HG02678 (cell line): ENCODE measurements around the gene CRISPLD2.
"Not testable (repeated sequence)": the region's sequence is repeated elsewhere in the genome, so short reads cannot be mapped to it uniquely, and the experiment has no call there.

Source experiments
- ATAC-seq: cut with Tn5 transposase; IDR thresholded peaks from one replicate; pipeline ENCODE4 v1.9.1; 2021; ENCODE audit warnings: mild to moderate bottlenecking, moderate library complexity; ENCODE audit not compliant: unreplicated experiment

The CRISPLD2 gene

DNA sequence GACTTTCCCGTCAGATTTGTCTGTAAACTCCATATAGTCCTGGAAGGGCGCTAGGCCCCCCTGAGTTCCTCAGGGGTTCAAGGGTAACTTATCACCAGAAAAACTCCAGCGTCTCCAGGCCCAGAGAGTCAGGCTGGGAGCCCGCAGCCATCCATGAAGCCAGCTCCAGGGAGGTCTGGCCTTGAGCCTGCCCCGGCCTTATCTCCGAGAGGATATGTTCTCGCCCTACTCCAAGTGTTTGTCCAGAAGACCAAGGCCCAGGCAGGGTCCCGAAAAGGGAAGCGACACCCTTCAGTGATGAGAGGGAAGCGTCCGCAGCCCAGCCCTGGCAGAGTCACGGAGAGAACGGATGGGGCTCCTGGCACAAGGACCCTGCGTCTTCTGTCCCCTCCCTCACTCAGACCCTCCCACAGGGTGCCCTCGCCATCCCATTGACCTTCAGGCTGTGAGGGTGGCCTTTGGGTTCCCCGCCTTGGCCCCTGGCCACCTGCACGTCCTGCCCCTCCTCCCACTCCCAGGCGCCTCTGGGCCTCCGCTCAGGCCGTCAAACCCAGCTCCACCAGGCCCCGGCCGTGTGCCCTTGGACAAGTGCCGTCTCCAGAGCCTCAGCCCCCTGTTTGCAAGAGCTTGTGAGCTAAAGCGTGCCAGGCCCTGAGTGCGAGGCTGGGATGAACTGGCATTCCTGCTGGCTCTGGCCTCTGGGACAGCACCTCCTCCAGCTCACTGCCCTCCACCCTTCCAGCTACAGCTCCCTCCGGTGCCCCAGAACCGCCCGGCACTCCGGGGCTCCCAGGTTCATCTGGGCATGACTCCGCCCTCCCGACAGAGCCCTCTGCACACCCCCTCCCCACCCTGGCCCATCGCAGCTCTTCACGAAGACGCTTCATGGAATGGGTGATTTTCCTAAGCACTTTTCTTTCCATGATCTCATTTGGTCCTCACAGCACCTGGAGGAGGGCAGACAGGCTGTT lies 108.1 kb downstream of the CRISPLD2 start:
- ATAC-seq: no peak

DNA sequence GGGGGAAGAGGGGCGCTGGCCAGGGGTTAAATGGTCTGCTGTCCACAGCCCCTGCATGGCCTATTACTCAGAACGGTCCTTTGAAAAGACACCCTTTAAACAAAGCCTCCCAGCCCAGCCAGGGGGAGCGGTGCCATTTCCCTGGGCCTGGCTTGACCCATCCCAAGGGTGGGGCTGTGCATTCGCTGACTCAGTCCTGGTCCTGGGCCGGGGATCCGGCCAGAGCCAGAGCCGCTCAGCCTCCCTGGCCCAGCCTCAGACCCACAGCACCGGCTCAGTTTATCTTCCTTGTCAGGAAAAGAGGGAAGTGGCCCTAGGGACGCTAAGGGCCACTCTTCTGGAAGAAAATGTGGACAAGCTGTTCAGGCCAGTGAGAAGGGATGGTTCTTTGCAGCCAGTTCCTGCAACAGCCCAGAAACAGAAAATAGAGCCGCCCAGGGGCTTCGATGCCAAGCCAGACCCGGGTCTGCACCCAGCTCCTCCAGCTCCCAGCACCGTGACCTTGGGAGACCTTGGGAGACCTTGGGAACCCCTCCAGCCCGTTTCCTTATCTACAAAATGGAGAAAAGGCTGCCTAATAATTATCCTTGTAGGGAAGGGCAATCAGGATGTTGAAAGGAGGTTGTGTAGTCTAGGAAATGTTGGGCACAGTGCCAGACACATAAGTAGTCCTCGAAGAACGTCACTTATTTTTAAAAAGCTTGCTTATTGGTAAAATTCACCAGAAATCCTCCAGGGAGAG lies 109.1 kb downstream of the CRISPLD2 start:
- no peak for ATAC-seq

DNA sequence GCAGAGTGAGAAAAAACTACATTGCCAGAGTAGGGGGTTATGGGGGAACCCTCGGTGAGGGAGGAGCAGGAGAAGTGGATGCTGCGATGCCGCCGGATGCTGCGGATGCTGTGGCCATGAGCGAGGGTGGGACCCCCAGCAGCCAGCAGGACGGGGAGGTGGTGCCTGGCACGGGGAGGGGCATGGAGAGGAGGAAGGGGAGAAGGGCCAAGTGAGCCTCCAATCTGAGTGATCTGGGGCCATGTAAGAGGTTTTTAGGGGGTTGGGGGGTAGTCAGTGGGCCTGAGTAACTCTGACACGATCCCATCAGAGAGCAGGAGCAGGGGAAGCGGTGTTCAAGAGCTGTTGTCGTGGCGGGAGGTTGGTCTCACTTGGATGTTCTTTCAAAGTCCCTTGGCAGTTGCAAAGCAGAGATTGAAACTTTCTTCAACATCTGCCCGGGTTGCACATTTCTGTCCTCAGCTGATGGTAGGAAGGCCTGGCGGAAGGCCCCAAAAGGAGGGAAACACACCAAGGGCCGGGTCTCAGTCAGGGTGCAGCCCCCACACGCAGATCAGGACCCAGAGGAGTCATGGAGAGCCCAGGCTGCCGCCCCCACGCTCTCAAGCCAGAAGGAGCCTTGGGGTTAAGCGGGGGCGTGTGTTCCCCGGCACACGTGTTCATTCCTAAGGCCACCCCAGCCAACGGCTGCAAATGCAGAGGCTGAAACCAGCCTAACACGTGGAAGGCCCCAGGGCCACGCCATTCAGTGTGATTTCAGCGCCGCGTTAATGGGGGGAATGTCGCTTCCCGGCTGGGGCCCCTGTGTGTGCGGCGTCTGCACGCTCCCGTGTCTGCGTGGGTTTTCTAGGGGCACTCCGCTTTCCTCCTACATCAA lies 109.9 kb downstream of the CRISPLD2 start:
- no peak for ATAC-seq

DNA sequence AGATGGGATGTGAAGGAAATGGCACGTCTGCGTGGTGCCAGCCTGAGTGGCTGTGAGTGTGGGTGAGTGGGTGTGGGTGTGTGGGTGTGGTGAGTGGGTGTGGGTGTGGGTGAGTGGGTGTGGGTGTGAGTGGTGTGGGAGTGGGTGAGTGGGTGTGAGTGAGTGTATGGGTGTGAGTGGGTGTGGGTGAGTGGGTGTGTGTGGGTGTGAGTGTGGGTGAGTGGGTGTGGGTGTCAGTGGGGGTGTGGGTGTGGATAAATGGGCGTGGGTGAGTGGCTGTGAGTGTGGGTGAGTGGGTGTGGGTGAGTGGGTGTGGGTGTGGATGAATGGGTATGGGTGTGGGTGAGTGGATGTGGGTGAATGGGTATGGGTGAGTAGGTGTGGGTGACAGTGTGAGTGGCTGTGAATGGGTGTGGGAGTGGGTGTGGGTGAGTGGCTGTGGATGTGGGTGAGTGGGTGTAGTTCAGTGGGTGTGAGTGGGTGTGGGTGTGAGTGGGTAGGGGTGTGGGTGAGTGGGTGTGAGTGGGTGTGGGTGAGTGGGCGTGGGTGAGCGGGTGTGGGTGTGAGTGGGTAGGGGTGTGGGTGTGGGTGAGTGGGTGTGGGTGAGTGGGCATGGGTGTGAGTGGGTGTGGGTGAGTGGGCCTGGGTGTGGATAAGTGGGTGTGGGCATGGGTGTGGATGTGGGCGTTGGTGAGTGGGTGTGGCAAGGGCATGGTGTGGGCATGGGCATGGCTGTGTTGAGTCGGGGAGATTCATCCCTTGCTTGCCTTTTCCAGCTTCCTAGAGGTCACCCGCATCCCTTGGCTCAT lies 110.7 kb downstream of the CRISPLD2 start:
- no peak for ATAC-seq

DNA sequence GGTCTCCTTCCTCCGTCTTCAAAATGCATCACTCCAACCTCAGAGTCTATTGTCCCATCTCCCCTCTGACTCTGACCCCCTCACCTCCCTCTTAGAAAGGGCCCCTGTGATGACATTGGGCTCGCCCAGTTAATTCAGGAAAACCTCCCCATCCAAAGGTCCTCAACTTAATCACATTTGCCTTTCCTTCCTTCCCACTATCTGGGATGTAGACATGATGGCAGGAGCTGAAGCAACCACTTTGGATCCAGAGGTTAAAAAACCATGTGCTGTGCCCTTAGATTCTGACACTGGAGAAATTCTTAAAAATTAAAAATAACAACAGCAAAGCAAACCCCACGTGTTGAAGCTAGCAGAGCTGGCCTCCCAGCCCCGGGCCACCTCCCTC lies 111.3 kb downstream of the CRISPLD2 start:
- no peak for ATAC-seq

DNA sequence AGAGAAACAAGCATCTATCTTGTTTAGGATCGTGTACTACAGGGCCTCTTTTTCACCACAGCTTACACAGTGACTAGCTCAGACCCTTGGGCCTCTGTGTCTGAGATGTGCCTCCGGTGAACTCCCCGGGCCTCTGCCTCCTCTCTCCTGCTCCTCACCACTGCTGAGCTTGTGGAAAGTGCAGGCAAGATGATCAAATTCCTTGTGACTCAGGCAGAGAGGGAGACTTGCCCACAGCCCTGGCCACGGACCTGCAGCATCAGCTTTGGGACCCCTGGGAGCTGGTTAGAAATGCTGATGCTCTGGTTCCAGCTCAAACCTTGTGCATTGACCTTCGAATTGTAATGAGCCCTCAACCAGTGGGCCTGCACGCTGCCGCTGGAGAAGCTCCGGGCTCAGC lies 111.7 kb downstream of the CRISPLD2 start:
- no peak for ATAC-seq

DNA sequence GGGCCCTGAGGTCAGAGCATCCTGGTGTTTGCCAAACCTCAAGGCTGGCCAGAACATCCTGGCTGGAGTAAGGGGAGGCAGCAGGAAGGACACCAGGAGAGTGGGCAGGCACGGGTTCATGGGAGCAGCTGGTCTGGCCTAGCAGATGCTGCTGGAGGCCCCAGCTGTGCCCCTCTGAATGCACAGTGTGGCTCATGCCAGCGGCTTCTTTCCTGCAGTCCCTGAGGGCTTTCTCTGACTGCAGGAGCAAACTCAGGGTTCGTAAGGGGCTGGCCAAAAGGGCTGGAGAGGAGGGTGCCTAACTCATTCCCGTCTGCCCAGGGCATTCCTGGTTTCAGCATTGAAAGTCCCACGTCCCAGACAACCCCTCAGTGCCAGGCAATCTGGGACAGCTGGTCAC lies 112.9 kb downstream of the CRISPLD2 start:
- no peak for ATAC-seq

DNA sequence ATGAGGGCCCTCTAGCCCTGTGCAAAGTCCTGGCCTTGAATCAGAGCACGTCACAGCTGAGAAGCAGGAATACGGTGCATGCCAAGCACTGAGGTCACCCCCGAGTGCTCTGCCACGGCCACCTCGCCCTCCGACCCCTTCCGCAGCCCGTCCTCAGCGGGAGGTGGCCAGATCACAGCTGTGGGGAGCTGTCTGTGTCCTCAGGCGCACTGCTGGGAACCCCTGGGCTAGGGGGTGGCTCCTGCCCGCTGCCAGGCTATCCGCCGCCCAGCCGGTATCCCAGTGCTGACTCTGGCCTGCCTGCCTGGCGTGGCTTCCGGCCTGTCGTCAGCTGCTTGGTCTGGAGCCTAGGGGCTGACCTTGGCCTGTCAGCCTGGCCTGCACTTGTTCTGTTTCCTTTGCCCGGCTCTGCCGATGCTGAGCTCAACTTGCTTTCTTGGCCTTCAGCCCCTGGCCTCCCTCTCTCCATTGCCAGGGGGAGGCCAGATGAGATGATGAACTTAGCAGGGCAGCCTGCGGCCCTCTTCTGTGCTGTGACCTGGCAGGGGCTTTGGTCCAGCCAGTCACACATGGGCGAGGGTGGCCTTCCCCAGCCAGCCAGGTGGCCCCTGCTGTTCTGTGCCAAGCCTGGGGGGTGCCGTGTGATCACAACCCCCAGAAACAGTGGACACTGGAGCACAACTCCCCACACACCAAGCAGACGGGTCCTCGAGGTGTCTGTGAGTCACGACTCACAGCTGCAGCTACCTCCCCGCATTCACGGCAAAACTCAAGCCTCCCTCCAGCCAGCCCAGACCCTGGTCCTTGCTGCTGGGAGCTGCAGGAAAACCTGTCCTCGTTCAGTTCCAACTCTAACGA lies 114.2 kb downstream of the CRISPLD2 start:
- ATAC-seq: no peak

DNA sequence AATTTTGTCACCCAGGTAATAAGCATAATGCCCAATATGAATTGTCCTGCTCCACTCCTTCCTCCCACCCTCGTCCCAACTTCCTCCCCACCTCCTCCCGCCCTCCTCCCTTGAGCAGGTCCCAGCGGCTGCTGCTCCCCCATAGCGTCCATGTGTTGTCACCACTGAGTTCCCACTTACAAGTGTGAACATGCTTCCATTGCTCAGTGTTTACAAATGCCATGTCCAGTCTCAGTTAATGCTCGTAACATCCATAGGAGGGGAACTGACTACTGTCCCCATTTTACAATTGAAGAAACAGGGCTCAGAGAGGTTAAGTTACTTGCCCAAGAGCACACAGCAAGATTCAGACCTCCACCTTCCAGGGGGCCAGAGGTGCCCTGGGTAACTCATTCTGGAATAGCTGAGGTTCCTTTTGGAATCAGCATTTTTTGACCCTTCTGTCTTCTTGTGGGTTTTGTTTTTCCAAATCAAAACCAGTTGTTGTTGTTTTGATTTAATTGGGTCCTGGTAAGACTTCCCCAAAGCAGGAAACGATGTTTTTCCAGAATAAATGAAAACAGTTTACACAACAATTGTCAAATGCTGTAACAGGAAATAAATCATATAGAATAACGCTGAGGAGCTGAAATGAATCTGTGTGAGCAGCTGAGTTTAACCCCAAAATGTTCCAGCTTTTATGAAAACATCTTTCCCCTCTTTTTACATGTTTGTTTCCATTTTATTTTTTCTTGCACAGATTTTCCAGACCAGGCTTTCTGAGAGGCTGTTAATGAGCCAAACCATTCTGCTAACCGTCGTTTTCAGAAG lies 117.6 kb downstream of the CRISPLD2 start:
- no peak for ATAC-seq

DNA sequence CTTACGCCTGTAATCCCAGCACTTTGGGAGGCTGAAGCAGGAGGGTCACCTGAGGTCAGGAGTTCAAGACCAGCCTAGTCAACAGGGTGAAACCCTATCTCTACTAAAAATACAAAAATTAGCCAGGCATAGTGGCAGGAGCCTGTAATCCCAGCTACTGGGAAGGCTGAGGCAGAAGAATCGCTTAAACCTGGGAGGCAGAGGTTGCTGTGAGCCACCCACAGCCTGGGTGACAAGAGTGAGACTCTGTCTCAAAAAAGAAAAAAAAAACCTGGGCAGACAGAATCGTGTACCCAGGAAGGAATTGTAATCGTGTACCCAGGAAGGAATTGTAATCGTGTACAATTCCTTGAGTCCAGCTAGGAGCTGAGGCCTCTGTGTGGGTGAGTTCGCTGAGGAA lies 118.8 kb downstream of the CRISPLD2 start:
- not testable (repeated sequence) for ATAC-seq

DNA sequence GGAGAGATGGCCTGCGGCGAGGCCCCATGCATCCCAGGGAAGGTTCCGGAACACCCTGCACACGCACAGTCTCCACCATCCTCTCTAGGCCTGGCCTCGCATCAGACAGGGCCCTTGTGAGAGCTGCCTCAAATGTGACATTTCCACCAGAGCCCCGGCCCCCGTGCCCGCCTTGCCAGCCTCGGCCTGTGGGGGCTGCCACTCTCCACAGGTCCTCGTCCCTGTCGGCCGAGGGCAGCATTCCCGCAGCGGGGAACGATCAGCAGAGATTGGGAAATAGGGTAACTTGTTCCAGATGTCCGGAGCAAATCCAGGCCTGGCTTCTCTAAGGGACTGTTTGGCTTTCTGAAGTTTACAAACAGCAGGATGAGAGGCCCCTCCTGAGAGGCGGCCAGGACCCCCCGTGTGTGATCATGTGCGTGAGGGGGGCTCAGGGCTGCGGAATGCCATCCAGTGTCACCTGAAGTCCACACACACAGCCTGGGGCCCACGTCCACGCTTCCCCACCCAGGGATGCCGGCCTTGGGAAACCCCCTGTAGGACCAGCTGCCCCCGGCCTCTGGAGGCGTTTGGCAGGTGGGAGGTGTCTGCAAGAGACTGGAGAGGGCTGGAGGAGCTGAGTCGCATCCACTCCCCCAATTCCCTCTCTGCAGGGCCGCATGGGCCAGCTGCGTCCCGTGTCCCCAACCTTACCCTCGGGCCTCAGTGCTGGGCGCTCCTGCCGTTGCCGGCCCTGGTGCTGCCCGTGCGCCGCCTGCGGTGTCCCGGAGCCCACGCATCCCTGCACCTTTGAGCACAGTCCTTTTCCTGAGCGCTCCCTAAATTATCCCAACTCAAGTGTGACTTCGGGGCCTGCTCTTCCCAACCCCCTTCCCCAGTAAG lies 121.1 kb downstream of the CRISPLD2 start:
- ATAC-seq: no peak

DNA sequence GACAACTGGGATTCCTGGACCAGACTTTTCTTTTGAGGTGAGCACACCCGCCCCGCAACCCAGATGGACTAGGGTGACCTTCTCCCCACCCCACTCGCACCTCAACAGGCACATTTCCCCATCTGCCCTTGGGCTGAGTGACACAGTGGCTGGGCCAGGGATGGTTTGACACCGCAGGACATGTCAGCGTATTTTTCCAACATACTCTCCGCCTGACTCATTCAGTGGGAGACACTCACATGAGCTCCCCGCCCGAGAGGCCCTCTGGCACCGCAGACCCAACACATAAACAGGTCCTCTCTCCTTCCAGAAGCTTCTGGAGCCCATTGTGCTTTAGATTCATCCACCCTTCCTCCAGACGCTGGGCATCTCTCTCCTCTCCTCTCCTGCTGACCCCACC lies 122.1 kb downstream of the CRISPLD2 start:
- ATAC-seq: no peak

DNA sequence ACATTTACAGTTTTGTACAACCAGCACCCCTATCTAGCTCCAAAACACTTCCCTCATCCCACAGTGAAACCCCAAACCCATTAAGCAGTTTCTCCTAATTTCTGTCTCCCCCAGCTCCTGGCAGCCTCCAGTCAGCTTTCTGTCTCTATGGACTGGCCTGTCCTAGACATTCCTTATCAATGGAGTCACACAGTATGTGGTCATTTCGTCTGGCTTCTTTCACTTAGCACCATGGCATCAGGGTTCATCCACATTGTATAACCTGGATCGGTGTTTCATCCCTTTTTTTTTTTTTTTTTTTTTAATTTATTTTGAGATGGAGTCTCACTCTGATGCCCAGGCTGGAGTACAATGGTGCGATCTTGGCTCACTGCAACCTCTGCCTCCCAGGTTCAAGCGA lies 123.0 kb downstream of the CRISPLD2 start:
- no peak for ATAC-seq

DNA sequence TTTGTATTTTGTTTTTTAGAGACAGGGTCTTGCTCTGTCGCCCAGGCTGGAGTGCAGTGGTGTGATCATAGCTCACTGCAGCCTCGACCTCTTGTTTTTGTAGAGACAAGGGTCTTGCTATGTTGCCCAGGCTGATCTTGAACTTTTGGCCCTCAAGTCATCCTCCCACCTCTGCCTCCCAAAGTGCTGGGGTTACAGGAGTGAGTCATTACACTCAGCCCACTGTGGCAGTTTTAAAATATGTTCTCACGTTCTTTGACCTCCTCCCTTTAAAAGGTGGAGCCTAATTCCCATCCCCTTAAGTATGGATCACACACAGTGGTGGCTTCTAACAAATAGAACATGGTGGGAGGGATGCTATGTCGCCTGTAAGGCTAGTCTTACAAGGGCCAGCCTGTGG lies 123.8 kb downstream of the CRISPLD2 start:
- no peak for ATAC-seq

DNA sequence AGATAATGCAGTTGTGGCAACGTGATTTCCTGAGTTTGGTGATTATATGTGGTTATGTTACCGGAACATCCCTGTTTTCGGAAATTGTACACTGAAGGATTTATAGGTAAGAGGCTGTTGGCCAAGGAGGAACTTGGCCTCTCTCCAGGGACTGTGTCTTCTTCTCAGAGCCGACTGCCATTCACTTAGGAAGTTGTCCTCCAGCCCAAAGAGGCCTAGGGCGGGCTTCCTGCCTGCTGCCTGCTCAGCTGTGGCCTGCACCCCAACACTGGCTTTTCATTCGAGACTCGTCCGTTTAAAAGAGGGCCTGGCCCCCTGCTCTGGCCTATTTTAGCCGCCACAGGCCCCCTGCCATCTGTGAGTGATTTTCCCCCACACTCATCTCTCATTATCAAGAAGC lies 127.2 kb downstream of the CRISPLD2 start:
- ATAC-seq: no peak

DNA sequence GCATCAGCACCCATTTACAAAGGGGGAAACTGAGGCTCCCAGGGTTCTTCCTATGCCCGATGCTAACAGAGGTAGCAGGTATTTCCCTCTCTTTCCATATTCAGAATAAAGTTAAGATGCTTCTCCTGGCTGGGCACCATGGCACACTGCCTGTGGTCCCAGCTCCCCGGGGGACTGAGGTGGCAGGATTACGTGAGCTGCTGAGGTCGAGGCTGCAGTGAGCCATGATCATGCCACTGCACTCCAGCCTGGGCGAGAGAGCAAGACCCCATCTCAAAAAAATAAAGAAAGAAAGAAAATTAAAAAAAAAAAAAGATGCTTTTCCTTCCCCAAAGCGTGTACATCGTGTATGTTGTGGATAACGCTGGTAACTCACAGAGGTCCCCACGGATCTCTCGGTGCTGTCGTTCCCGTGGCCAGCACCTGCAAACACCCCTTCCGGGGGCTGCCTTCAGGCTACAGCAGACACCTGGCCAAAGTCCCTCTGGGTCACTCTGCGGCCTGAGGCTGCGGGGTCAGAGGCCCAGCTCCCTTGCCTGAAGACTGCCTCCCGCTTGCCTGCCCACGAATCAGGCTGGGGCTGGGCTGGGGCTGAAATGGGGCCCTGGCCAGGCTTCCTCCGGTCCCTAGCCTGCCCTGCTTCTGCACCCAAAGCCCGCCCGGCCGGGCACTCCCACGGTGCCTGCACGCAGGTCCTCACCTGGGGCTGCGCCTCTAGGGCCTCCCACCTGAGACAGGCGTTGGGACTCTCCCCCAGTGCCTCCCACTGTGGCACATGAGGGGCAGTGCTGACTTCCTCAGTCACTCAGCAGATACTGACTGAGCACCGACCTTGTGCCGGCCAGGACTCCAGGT lies 128.4 kb downstream of the CRISPLD2 start:
- no peak for ATAC-seq
